K562 (cell line): Measurements from ENCODE around the gene TRPV6. TPM values are rescaled to one million over a fixed set of nuclear protein-coding genes. Genes with fewer than 3 reads are reported as not detected.

Source experiments
- CTCFL ChIP-seq: IDR thresholded peaks from 2 replicates; pipeline ENCODE4 v1.6.1; 2011; ENCODE audit warnings: borderline replicate concordance, low read depth, mild to moderate bottlenecking, moderate library complexity, low read length; ENCODE audit not compliant: insufficient read depth, poor library complexity, severe bottlenecking
- DMBX1 ChIP-seq: fragments of 250-450 bp; sonication (Bioruptor Pico); IDR thresholded peaks from 2 replicates; pipeline ENCODE4 v1.8.0; 2022; ENCODE audit warnings: inconsistent platforms, mild to moderate bottlenecking, moderate library complexity, borderline replicate concordance
- ELK1 ChIP-seq: sonication (generic); formaldehyde crosslinking; IDR thresholded peaks from 2 replicates; pipeline ENCODE4 v1.8.1; 2022; ENCODE audit warnings: missing genetic modification reagents
- ESRRB ChIP-seq: fragments of 250-450 bp; sonication (Bioruptor Pico); IDR thresholded peaks from 2 replicates; pipeline ENCODE4 v1.5.0; 2020; ENCODE audit warnings: mild to moderate bottlenecking, moderate library complexity, borderline replicate concordance
- JUN ChIP-seq, 2 experiments: sonication (generic) in 1 of 2; formaldehyde crosslinking in 1 of 2; IDR thresholded peaks; 2 replicates each; pipeline versions ENCODE4 v1.6.1 to v1.8.0; 2012 to 2022; ENCODE audit warnings: borderline replicate concordance in 2 of 2, mild to moderate bottlenecking in 2 of 2, improper control_type of control experiment in 1 of 2, low read depth in 1 of 2, low read length in 1 of 2, missing genetic modification reagents in 1 of 2
- KDM2B ChIP-seq: fragments of 250-450 bp; sonication (Bioruptor Pico); IDR thresholded peaks from 2 replicates; pipeline ENCODE4 v1.8.0; 2021; ENCODE audit warnings: mild to moderate bottlenecking, moderate library complexity
- PCBP1 ChIP-seq: fragments of 200-400 bp; formaldehyde crosslinking; IDR thresholded peaks from 2 replicates; pipeline ENCODE4 v1.6.1; 2018; ENCODE audit warnings: mild to moderate bottlenecking, low read depth, low read length; ENCODE audit not compliant: poor library complexity, severe bottlenecking
- RAD51 ChIP-seq: fragments of 450-650 bp; IDR thresholded peaks from 2 replicates; pipeline ENCODE4 v1.7.1; 2016; ENCODE audit warnings: low read depth, mild to moderate bottlenecking, borderline replicate concordance
- REST ChIP-seq, 2 experiments: fragments of 450-650 bp; formaldehyde crosslinking in 1 of 2; IDR thresholded peaks; 2 replicates each; pipeline versions ENCODE4 v1.4.0 to v1.6.1; 2014 to 2020; ENCODE audit warnings: mild to moderate bottlenecking in 2 of 2, borderline replicate concordance in 1 of 2, low read depth in 1 of 2
- SIN3B ChIP-seq: fragments of 450-650 bp; IDR thresholded peaks from 2 replicates; pipeline ENCODE4 v1.6.1; 2017; ENCODE audit warnings: low read depth, mild to moderate bottlenecking, moderate library complexity
- ZNF143 ChIP-seq: sonication (generic); formaldehyde crosslinking; IDR thresholded peaks from 2 replicates; pipeline ENCODE4 v1.9.0; 2022; ENCODE audit warnings: mild to moderate bottlenecking, missing genetic modification reagents
- ZNF551 ChIP-seq: fragments of 250-450 bp; sonication (Bioruptor Pico); IDR thresholded peaks from 2 replicates; pipeline ENCODE4 v1.5.0; 2021; ENCODE audit warnings: mild to moderate bottlenecking, moderate library complexity
- ZNF780A ChIP-seq: fragments of 250-450 bp; sonication (Bioruptor Pico); IDR thresholded peaks from 2 replicates; pipeline ENCODE4 v1.5.0; 2021; ENCODE audit warnings: mild to moderate bottlenecking
- polyA plus RNA-seq, 8 experiments: library from polyadenylated mRNA; depleted of rRNA in 4 of 8; stranded (reverse) in 5 of 8; unstranded in 3 of 8; fragments of >200 nt; fragmentation: Nextera tagmentation in 2 of 8; fragmentation: Illumina TruSeq in 1 of 8; extraction: Ambion mirVana in 2 of 8; extraction: Trizol in 1 of 8; gene quantifications; 2 replicates each; pipeline versions ENCODE4 v1.2.1 to v1.2.3, GENCODE V29; 2011 to 2014; ENCODE audit warnings: inconsistent platforms in 1 of 8, missing spikeins in 1 of 8
- total RNA-seq, 7 experiments: library from RNA; depleted of rRNA in 6 of 7; stranded (reverse); fragments of >200 nt in 6 of 7; fragmentation: Illumina TruSeq in 2 of 7; extraction: Trizol in 2 of 7; gene quantifications; 2 replicates each; pipeline versions ENCODE4 v1.2.1 to v1.2.3, GENCODE V29; 2011 to 2021; ENCODE audit warnings: low replicate concordance in 1 of 7
- TF ChIP-seq, protein P1 (sequence below): conservative IDR thresholded peaks from 2 replicates; pipeline ENCODE4 v1.6.1; 2011; ENCODE audit warnings: low read depth, mild to moderate bottlenecking, low read length; ENCODE audit not compliant: control insufficient read depth

Gene TRPV6
- total and polyA plus RNA-seq, 9 of the 15 experiments (the other 6 are each of a cell fraction or from before 2014, with no cell fraction given): 0.04 to 0.36 (median 0.11) TPM

DNA sequence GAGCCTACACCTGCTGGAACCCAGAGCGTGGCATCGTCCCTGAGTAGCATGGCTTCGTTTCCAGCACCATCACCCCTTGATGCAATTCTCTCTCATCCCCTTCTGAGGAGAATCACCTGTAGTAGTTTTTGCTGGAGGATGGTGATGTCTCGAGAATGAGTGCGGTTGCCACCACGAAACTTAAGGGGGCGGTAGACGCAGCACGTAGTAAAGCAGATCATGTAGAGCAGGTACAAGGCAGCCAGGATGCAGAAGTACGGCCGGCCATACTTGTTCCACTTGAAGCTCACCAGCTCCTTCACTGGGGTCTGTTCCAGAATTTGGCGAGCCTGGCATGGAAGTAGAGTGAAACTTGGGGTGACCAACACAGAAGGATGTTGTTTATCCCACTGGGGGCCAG lies 39.9 kb upstream of the TRPV6 start (continued):
- TF ChIP-seq, protein P1, sequence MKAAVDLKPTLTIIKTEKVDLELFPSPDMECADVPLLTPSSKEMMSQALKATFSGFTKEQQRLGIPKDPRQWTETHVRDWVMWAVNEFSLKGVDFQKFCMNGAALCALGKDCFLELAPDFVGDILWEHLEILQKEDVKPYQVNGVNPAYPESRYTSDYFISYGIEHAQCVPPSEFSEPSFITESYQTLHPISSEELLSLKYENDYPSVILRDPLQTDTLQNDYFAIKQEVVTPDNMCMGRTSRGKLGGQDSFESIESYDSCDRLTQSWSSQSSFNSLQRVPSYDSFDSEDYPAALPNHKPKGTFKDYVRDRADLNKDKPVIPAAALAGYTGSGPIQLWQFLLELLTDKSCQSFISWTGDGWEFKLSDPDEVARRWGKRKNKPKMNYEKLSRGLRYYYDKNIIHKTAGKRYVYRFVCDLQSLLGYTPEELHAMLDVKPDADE: no peak
- peak; percentile 18; the same call in 1 of the 2 replicates for TF ChIP-seq RAD51
- no peak for TF ChIP-seq ZNF143 (CRISPR knock-in tag)
- no peak for TF ChIP-seq ELK1 (CRISPR knock-in tag)
- no peak for TF ChIP-seq KDM2B
- no peak for TF ChIP-seq ZNF551 (CRISPR knock-in tag)
- no peak for TF ChIP-seq PCBP1
- no peak for TF ChIP-seq DMBX1 (CRISPR knock-in tag)
- TF ChIP-seq ZNF780A: no peak
- TF ChIP-seq SIN3B: no peak
- TF ChIP-seq JUN (IDR thresholded peaks at IDR 0.05; ENCODE audit: borderline replicate concordance, low read depth, low read length): no peak
- TF ChIP-seq JUN (CRISPR knock-in tag; IDR thresholded peaks at IDR 0.05; ENCODE audit: borderline replicate concordance): no peak
- TF ChIP-seq ESRRB (CRISPR knock-in tag): no peak
- peak; percentile 50; the same call in 1 of the 2 replicates for TF ChIP-seq REST (IDR thresholded peaks at IDR 0.05; ENCODE audit: borderline replicate concordance)
- no peak for TF ChIP-seq REST (CRISPR knock-in tag; IDR thresholded peaks at IDR 0.05; ENCODE audit: low read depth)
- TF ChIP-seq CTCFL: peak; percentile 82
